Measurements from ENCODE around the gene AVPR2. TPM values are rescaled to one million over a fixed set of nuclear protein-coding genes. Genes with fewer than 3 reads are reported as not detected.

The AVPR2 gene
- total RNA-seq, 4 donors from 2014 or later: 0.19 to 1.3 (median 0.29) TPM

- intact Hi-C loops (cut with DNase I): no loop called here
- WGBS, 2 donors: 14 to 34% methylated on average over 10 to 11 of the region's 14 CpGs
- no peak for TF ChIP-seq POLR2A (IDR thresholded peaks at IDR 0.05)
- TF ChIP-seq CTCF (IDR thresholded peaks at IDR 0.05): peak in 4 of 6 experiments; percentile 6 to 27 (median 18)
- Histone ChIP-seq H3K27ac (peak overlapping the region in 3 of 4 donors; percentile 12 to 98 (median 97)), H3K4me1 (peaks cover 28 to 71% (median 28%) of the 10 kb centered on the region in 3 donors), H3K36me3 (no peaks in the 10 kb centered on the region), H3K4me3 (peak overlapping the region in 2 of 4 donors; percentile 58 to 78), H3K27me3 (no peaks in the 10 kb centered on the region), H3K9me3 (no peaks in the 10 kb centered on the region)
- DNase-seq: no peak
These were observed 19.8 kb downstream of the AVPR2 start for GRCh38 chrX:153924149-153924861.

GRCh38 chrX:153925387-153925738 is 20.9 kb downstream of the AVPR2 start:
- intact Hi-C loops (cut with DNase I): no loop called here
- 40 to 92% methylated on average over 2 to 3 of the region's 4 CpGs for WGBS, 2 donors
- peak overlapping the region; percentile 5 to 78 (median 58) for H3K4me3 ChIP-seq

GRCh38 chrX:153925739-153926551 is 21.5 kb downstream of the AVPR2 start, which contains the start of gene ARHGAP4:
ARHGAP4 (minus strand) TSS chrX:153926264; CDS start chrX:153926202, 62 bp downstream.
- no peak for DNase-seq
- H3K36me3 ChIP-seq: peaks cover 0 to 15% (median 0%) of the 10 kb centered on the region in 3 donors
- peak within 1 kb of the TSS; percentile 12 to 78 (median 58) for H3K4me3 ChIP-seq
- no peak for TF ChIP-seq POLR2A (IDR thresholded peaks at IDR 0.05)
- no peak for TF ChIP-seq CTCF (IDR thresholded peaks at IDR 0.05)
- H3K27ac ChIP-seq: peak within 1 kb of the TSS; percentile 95 to 98 (median 97)
- H3K9me3 ChIP-seq: no peaks in the 10 kb centered on the region
- 44 to 48% methylated on average over 6 to 19 of the region's 59 CpGs for WGBS, 2 donors
- H3K27me3 ChIP-seq: no peaks in the 10 kb centered on the region
- peaks cover 28 to 72% (median 29%) of the 10 kb centered on the region in 3 donors for H3K4me1 ChIP-seq
- intact Hi-C loops (cut with DNase I): no loop called here

More at GRCh38 chrX:153925387-153925738, 20.9 kb downstream of the AVPR2 start:
- Histone ChIP-seq H3K9me3 (no peaks in the 10 kb centered on the region), H3K36me3 (peaks cover 0 to 9% (median 0%) of the 10 kb centered on the region in 3 donors), H3K4me1 (peaks cover 28 to 77% (median 29%) of the 10 kb centered on the region in 3 donors), H3K27me3 (no peaks in the 10 kb centered on the region), H3K27ac (peak overlapping the region in 3 of 4 donors; percentile 42 to 98 (median 97))
- TF ChIP-seq CTCF (IDR thresholded peaks at IDR 0.05) (no peak), POLR2A (IDR thresholded peaks at IDR 0.05) (peak in 1 of 4 donors; percentile 56)
- no peak for DNase-seq

GRCh38 chrX:153926552-153926857 is 22.0 kb downstream of the AVPR2 start:
- Histone ChIP-seq H3K27ac (peak overlapping the region; percentile 95 to 98 (median 97)), H3K36me3 (peaks cover 0 to 21% (median 0%) of the 10 kb centered on the region in 3 donors), H3K27me3 (no peaks in the 10 kb centered on the region), H3K4me1 (peaks cover 23 to 66% (median 25%) of the 10 kb centered on the region in 3 donors), H3K9me3 (no peaks in the 10 kb centered on the region), H3K4me3 (peak overlapping the region; percentile 12 to 78 (median 58))
- intact Hi-C loops (cut with DNase I): no loop called here
- WGBS, 2 donors: no CpG with 5 or more reads among the region's 4 CpGs
- no peak for DNase-seq
- no peak for TF ChIP-seq CTCF (IDR thresholded peaks at IDR 0.05)
- TF ChIP-seq POLR2A (IDR thresholded peaks at IDR 0.05): no peak
